ENCODE results near the gene ARRB2. TPM values are rescaled to one million over a fixed set of nuclear protein-coding genes. Genes with fewer than 3 reads are reported as not detected.
"Not testable (repeated sequence)": the region's sequence is repeated elsewhere in the genome, so short reads cannot be mapped to it uniquely, and the experiment has no call there.

ARRB2 gene
- total RNA-seq, 1 donor, result 8.9 TPM

DNA sequence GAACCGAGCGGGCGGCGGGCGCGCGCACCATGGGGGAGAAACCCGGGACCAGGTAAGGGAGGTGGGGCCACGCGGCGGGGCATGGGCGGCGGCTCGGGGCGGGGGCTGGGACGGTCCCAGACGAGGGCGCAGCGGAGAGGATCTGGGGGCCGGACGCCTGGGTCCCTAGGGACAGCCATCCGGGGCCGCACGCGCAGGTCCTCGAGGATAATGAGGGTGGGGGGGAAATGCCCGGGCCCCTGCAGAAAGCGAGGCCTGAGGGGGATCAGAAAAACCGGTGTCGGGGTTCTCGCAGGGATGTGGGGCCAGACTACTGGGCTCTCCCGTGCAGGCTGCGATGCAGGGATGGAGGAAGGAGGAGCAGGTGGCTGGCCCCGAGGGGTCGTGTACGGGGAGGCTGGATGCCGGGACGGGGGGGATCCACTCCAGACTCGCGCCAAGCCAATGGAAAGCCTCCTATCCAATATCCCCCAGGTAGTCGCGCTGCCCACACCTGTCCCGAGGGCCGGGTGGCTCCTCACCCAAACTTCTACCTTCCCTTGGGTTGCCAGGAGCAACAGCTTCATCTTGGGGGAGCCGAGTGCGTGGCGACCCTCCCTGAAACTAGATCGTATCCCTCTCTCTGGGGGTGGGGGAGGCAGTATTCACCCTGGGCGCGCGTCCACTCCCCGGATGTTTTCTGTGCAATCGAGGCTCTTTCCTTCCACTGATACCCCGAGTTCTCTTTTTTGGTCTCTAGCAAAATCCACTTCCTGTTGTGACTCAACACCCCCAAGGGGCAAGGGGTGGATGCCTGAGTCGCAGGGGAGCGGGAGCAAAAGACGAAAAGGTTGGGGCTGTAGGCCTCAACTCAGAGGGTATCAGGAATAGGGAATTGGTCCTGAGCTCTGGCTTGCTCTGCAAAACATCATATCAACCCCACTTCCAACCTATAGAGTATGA lies 532 bp downstream of the ARRB2 start:
- TF ChIP-seq, protein P1, sequence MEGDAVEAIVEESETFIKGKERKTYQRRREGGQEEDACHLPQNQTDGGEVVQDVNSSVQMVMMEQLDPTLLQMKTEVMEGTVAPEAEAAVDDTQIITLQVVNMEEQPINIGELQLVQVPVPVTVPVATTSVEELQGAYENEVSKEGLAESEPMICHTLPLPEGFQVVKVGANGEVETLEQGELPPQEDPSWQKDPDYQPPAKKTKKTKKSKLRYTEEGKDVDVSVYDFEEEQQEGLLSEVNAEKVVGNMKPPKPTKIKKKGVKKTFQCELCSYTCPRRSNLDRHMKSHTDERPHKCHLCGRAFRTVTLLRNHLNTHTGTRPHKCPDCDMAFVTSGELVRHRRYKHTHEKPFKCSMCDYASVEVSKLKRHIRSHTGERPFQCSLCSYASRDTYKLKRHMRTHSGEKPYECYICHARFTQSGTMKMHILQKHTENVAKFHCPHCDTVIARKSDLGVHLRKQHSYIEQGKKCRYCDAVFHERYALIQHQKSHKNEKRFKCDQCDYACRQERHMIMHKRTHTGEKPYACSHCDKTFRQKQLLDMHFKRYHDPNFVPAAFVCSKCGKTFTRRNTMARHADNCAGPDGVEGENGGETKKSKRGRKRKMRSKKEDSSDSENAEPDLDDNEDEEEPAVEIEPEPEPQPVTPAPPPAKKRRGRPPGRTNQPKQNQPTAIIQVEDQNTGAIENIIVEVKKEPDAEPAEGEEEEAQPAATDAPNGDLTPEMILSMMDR (IDR thresholded peaks at IDR 0.05; ENCODE audit: insufficient read depth, low read length), result no peak
- peak overlapping the region; percentile 70 for H3K4me3 ChIP-seq (ENCODE audit: low read depth, low read length)
- DNase-seq (ENCODE audit: low read depth), result no peak

DNA sequence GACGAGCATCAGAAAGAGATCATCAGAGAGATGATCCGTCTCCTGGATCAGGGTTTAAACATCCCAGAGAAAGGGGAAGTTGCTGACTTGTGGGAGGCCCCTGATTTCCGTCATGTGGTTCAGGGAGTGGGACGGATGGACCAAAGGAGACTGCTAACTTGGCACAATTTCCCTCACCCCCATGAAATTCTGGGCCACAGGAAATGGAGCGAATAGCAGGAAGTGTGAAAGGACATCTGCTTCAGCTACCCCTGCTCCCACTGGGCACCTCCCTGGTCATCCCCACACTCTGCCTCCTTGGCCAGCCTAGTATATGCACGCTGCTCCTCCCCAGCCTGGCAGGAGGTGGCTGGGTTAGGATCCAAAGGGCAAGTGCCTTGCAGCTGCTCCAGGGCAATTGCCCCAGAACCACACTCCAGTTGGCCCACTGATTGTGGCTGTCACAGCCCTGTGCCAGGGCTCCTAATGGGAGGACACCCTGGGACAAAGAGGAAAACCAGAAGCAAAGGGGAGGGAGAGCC lies 1.3 kb downstream of the ARRB2 start:
- no peak overlapping the region for H3K4me3 ChIP-seq (ENCODE audit: low read depth, low read length)
- no peak for DNase-seq (ENCODE audit: low read depth)
- TF ChIP-seq, protein P1 (IDR thresholded peaks at IDR 0.05; ENCODE audit: insufficient read depth, low read length), result no peak

DNA sequence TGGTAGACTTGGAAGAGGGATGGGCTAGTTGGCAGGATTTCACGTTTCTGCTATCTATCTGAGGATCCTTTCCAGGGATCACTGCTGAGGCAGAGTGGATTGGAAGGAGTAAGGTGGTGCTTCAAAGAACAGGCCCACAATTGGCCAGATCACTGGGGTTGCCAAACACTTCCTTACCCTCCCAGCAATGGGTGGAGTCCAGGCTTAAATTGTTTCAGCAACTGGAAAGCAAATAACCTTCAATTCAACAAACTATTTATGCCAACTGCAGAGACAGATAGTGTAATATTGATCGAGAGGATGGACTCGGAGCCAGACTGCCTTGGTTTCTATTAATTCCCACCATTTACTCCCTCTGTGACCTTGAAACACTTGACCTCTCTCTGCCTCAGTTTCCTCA lies 2.1 kb downstream of the ARRB2 start:
- no peak overlapping the region for H3K4me3 ChIP-seq (ENCODE audit: low read depth, low read length)
- TF ChIP-seq, protein P1 (IDR thresholded peaks at IDR 0.05; ENCODE audit: insufficient read depth, low read length), result no peak
- no peak for DNase-seq (ENCODE audit: low read depth)

DNA sequence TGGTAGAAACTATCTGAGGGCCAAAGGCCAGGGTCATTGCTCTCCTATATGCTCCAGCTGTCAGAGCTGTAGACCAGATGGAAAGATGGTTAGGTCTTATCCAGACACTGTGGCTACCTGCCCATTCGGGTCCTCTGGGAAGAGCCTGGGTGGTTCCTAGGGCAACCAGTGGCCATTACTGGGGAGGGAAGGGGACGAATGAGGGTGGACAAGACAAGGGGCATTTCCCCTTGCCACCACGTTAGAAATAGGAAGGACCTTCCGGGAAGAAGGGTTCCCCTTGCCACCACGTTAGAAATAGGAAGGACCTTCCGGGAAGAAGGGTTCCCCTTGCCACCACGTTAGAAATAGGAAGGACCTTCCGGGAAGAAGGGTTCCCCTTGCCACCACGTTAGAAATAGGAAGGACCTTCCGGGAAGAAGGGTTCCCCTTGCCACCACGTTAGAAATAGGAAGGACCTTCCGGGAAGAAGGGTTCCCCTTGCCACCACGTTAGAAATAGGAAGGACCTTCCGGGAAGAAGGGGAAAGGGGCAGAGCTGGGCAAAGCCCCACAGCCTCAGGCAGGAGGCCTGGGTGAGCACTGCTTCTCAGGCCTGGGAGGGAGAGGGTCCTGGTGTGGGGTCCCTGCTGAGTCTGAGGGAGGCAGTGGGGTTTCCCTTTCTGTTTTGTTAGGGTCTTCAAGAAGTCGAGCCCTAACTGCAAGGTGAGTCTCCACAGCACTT lies 4.1 kb downstream of the ARRB2 start:
- not testable (repeated sequence) for DNase-seq (ENCODE audit: low read depth); H3K4me3 ChIP-seq (ENCODE audit: low read depth, low read length)

DNA sequence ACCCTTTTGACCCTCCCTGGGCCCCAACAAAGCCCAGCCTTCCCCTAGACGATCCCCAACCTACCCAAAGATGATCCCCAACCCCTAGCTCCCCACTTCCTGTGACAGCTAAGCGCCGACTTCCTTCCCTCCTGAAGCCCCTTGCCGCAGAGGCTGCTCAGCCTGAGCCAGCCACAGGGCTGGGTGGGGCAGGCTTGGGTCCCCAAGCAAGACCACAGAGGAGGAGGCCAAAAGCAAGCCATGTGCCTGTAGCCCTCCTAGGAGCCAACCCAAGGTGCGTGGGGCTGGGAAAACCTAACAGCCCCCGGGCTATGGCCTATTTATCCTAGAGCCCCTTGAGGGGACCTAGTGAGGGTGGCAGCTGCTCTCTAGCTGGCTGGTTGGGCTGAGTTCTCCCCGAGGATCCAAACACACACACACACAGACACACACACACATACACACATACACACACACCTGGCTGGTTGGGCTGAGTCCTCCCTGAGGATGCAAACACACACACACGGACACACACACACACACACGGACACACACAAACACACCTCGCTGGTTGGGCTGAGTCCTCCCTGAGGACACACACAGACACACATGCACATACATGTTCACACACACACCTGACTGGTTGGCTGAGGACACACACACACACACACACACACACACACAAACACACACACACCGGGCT lies 4.8 kb downstream of the ARRB2 start:
- TF ChIP-seq, protein P1 (IDR thresholded peaks at IDR 0.05; ENCODE audit: insufficient read depth, low read length), result no peak
- H3K4me3 ChIP-seq (ENCODE audit: low read depth, low read length), result no peak overlapping the region
- no peak for DNase-seq (ENCODE audit: low read depth)

DNA sequence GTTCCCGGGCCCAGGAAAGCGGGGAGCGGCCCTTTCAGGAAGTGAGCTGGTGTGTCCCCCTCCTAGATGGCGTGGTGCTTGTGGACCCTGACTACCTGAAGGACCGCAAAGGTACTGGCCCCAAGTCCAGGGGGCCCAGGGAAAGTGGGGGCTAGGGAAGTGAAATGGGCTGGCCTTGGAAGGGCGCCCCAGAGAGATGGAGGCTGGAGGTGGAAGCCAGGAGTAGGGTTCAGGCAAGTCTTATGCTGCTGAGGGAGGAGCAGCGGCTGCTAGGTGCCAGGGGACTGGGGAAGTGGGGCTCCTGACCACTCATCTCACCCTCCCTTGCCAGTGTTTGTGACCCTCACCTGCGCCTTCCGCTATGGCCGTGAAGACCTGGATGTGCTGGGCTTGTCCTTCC lies 5.6 kb downstream of the ARRB2 start:
- no peak for DNase-seq (ENCODE audit: low read depth)
- TF ChIP-seq, protein P1 (IDR thresholded peaks at IDR 0.05; ENCODE audit: insufficient read depth, low read length), result no peak
- no peak overlapping the region for H3K4me3 ChIP-seq (ENCODE audit: low read depth, low read length)
